GM21576 (cell line): ENCODE results near the gene TBX20.
"Not testable (repeated sequence)": the region's sequence is repeated elsewhere in the genome, so short reads cannot be mapped to it uniquely, and the experiment has no call there.

ENCODE experiments used
- ATAC-seq: cut with Tn5 transposase; IDR thresholded peaks from one replicate; pipeline ENCODE4 v1.9.1; 2021; ENCODE audit warnings: mild to moderate bottlenecking, moderate library complexity; ENCODE audit not compliant: unreplicated experiment

The TBX20 gene

GRCh38 chr7:35222445-35222844, 31.5 kb downstream of the TBX20 start:
- not testable (repeated sequence) for ATAC-seq

DNA sequence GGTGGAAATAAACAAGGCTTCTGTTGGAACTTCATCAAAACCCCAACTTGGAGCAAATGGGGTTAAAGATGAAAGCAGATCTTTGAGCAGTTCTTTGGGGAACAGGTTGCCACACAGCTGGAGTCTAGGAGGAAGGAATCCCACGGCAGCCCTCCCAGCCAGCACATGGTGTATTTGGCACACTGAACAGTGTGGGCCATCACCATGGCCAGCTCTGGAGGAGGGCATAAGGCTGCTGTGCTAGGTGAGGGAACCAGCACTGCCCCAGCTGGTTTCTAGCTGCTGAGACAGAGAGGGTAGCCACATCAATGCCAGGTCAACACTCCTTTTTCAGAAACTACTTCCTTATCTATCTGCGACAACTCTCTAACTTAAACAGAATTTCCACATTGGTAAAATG, 33.7 kb downstream of the TBX20 start:
- not testable (repeated sequence) for ATAC-seq

DNA sequence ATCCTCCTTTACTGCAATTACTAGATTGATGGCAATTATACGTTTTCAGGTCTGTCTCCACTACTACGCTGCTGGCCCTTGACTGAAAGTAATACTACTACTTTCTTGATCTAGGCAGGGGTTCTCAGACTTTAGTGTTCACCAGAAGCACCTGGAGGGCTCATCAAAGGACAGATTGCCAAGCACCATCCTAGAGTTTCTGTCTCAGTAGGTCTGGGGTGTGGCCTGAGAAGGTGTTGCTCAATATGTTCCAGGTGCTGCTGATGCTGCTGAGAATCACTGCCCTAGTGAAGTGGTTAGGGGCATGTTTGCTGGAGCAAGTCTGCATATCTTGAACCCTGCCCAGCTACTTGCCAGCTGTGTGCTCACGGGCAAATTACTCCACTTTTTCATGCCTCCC, 37.9 kb downstream of the TBX20 start:
- ATAC-seq: not testable (repeated sequence)

- not testable (repeated sequence) for ATAC-seq
These were observed 38.8 kb downstream of the TBX20 start for GRCh38 chr7:35215063-35215462.

GRCh38 chr7:35206924-35207323, 47.0 kb downstream of the TBX20 start:
- ATAC-seq: not testable (repeated sequence)

GRCh38 chr7:35204850-35205249, 49.0 kb downstream of the TBX20 start:
- ATAC-seq: not testable (repeated sequence)

DNA sequence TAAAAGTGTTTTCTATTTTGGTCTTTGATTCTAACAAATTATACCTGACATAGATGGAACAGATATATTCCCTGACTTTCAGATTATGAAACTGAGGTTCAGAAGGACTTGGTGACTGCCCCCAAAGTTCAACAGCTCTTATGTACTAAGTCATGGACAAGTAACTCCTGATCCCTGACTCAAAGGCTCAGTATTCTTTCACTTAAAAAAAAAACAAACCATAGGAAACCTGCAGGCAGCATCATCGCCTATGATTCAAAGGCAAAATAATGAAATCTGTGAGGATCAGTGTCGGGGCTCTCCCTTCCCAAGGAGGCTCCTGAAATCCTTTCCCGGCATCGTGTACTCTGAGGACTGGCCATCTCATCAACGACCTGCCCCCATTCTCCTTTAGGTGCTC, 49.9 kb downstream of the TBX20 start:
- ATAC-seq: not testable (repeated sequence)

DNA sequence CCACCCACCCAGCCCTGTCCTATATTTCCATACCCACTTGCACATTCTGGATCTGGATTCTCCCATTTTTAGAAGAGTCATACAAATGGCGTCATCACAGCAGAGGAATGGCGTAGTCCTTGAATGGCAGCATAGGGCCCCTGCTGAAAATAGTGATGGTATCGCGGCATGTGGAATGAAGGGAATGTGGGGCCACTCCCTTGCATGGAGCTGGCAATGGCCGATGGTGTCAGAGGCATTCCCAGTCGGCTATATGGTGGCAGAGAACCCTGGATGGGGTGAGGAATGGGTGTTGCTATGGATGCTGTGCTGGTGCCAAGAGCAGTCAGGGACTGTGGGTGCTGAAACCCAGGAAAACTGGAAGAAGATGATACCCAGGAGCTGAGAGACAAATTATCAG, 51.5 kb downstream of the TBX20 start:
- ATAC-seq: not testable (repeated sequence)

DNA sequence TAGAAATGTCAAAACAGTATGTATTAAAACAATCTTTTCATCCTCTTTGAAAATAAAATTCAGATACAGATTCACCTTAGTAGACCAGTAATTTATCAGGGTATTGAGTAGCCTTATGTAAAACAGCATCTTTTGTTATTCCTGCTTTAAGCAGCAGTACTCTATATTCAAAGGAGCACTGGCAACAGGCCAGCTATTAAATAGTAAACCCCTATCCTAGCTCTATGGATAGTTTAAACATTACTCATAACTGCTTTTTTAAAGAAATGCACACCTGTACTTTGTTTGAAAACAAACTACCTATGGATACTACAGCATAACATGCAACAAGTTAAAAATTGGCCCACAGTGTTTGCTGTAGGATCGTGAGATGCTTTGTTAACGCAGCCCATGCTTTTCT, 53.7 kb downstream of the TBX20 start:
- ATAC-seq: not testable (repeated sequence)

GRCh38 chr7:35198370-35199140, 55.3 kb downstream of the TBX20 start:
- ATAC-seq: not testable (repeated sequence)

DNA sequence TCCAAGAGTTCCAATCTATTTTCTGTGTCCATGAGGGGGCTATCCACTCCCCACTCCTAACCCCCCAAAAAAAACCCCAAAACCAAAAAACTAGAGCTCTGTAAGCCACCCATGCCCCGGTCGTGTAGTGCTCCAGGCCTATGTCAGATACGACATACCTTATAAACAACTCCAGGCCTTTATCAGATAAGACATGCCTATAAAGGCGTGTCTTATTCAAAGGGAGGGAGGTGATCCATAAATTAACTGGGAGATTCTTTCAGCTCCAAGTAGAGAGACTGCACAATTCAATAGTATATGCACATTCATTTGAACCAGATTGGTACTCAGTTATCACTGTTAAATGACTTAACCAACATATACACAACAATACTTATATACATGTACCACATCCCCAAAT, 62.3 kb downstream of the TBX20 start:
- not testable (repeated sequence) for ATAC-seq

DNA sequence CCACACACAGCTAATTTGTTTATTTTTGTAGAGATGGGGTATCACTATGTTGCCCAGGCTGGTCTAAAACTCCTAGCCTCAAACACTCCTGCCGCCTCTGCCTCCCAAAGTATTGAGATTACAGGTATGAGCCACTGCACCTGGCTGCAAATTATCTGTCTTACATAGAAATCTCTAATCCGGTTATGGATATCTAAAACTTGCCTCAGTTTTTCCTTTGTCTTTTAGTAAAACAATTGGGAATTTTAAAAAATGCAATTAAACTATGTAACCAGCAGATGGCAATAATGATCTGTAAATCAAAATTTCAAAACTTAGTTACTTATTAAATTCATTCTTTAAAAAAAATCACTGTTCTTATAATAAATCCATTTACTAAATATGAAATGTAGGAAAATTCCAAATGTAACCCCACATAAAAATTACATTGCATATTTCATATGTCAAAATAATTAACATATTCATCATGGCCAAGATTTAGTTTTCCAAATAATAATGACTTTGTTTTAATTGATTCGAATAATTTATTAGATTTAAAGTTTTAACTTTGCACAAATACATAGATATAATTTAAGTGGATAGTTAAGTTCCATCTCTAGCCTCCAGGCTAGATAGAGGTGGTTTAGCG, 63.6 kb downstream of the TBX20 start:
- ATAC-seq: not testable (repeated sequence)

DNA sequence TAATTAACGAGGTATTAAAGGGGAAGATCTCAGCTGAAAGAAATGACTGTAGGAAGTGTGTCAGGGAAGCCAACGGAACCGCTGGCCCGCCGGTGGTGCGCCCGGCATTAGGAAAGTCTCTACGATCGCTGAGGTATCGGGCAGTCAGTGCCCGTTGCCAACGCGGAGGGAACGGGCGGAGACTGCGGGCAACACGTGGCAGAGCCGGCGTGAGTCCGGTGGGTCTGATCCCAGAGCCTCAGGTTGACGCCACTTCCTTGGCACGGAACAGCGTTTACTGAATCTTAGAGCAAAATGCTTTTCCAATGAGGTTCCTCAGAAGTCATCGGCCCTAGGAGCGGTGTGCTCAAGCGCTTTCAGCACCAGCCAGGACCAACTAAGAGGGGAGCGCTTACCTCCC, 67.1 kb downstream of the TBX20 start:
- not testable (repeated sequence) for ATAC-seq

- no peak for ATAC-seq
These were observed 67.8 kb downstream of the TBX20 start for GRCh38 chr7:35185908-35186731.

DNA sequence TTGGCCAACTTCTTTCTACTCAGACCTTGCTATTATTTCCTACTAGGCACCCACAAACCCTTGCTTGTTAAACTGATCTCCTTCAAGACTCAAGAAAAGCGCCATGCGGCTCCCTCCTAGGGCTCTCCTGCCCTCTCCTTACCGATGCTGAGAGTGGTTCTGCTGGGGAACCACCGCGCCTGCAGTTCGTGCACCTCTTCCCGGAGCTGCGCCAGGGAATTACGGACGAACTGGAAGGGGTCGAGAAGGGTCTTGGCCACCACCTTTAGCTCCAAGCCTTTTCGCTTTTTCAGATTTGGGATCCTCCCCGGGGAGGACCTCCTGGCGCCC, 68.4 kb downstream of the TBX20 start:
- not testable (repeated sequence) for ATAC-seq

- ATAC-seq: not testable (repeated sequence)
These were observed 68.9 kb downstream of the TBX20 start for GRCh38 chr7:35184961-35185360.

- ATAC-seq: not testable (repeated sequence)
These were observed 69.9 kb downstream of the TBX20 start for GRCh38 chr7:35183873-35184503.

DNA sequence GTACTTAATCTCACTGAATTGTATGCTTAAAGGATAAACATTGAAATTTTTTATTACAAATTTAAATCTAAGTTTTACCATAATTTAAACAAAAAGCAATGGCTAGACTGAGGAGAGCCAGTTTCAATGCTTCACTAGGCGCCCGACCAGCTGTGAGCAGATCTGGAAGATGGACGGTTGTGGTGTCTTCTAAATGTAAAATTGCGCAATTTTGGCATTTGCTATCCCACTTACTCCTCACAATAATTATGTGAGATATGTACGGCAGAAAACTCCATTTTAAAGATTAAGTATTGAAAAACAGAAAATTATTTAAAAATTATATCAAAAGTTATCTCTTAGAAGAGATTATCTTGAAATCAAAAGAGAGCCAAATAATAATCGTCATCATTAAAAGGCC, 73.2 kb downstream of the TBX20 start:
- ATAC-seq: not testable (repeated sequence)

GRCh38 chr7:35173176-35173575, 80.7 kb downstream of the TBX20 start:
- not testable (repeated sequence) for ATAC-seq

DNA sequence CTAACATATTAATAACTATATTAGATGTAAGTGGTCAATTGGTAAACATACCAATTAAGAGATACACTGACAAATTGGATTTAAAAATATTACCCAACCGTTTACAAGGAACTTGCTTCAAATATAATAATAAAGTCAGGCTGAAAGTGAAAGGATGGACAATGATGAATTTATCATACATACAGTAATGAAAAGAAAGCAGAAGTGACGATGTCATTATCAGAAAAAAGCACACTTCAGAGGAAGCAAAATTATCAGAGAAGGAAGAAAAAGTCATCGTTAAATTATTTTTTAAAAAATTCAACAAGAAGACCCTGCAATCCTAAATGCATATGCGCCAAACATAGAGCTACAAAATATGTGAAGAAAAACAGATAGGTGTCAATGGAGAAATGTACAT, 81.8 kb downstream of the TBX20 start:
- ATAC-seq: not testable (repeated sequence)

DNA sequence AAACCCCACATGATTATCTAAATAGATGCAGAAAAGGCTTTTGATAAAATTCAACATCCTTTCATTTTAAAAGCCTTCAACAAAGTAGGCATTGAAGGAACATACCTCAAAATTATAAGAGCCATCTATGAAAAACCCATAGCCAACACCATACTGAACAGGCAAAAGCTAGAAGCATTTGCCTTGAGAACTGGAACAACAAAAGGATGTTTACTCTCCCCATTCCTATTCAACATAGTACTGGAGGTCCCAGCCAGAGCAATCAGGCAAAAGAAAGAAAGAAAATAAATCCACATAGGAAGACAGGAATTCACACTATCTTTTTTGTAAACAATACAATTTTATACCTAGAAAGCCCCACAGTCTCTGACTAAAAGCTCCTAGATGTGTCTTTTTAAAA, 86.2 kb downstream of the TBX20 start:
- ATAC-seq: not testable (repeated sequence)
